HEK293 (cell line): ENCODE measurements around the gene KLHDC7B.

Experiments
- AEBP2 ChIP-seq: fragments of 450-650 bp; formaldehyde crosslinking; IDR thresholded peaks from 2 replicates; pipeline ENCODE4 v1.5.1; 2016; ENCODE audit warnings: missing biosample characterization, missing genetic modification characterization, borderline replicate concordance
- ATF2 ChIP-seq: fragments of 450-650 bp; formaldehyde crosslinking; IDR thresholded peaks from 2 replicates; pipeline ENCODE4 v1.5.1; 2016; ENCODE audit warnings: missing biosample characterization, missing genetic modification characterization, low read depth
- GLI2 ChIP-seq: fragments of 450-650 bp; formaldehyde crosslinking; IDR thresholded peaks from 2 replicates; pipeline ENCODE4; 2017; ENCODE audit warnings: missing biosample characterization, missing genetic modification characterization, low read depth, borderline replicate concordance
- HOXA7 ChIP-seq: sonication (generic); formaldehyde crosslinking; IDR thresholded peaks from 2 replicates; pipeline ENCODE4 v1.8.1; 2022; ENCODE audit warnings: missing genetic modification reagents, borderline replicate concordance
- HOXD13 ChIP-seq: sonication (generic); formaldehyde crosslinking; IDR thresholded peaks from 2 replicates; pipeline ENCODE4 v1.8.0; 2022; ENCODE audit warnings: missing genetic modification reagents, borderline replicate concordance
- KLF16 ChIP-seq: fragments of 450-650 bp; formaldehyde crosslinking; IDR thresholded peaks from 2 replicates; pipeline ENCODE4 v1.5.1; 2017; ENCODE audit warnings: missing biosample characterization, missing genetic modification characterization
- PRDM10 ChIP-seq: fragments of 450-650 bp; formaldehyde crosslinking; IDR thresholded peaks from 2 replicates; pipeline ENCODE4 v1.5.1; 2016; ENCODE audit warnings: missing biosample characterization, missing genetic modification characterization
- SETDB1 ChIP-seq: IDR thresholded peaks from one replicate; pipeline ENCODE4 v1.6.1; 2017; ENCODE audit warnings: mild to moderate bottlenecking, low read length, moderate library complexity, mixed read lengths; ENCODE audit not compliant: insufficient read length
- ZFP41 ChIP-seq: fragments of 450-650 bp; formaldehyde crosslinking; IDR thresholded peaks from 2 replicates; pipeline ENCODE4 v1.5.1; 2016; ENCODE audit warnings: missing biosample characterization, missing genetic modification characterization, borderline replicate concordance
- ZNF114 ChIP-seq: fragments of 450-650 bp; formaldehyde crosslinking; IDR thresholded peaks from 2 replicates; pipeline ENCODE4 v1.5.0; 2017; ENCODE audit warnings: missing biosample characterization, missing genetic modification characterization
- ZNF16 ChIP-seq: fragments of 450-650 bp; formaldehyde crosslinking; IDR thresholded peaks from 2 replicates; pipeline ENCODE4 v1.5.1; 2016; ENCODE audit warnings: low read depth, missing biosample characterization, missing genetic modification characterization
- ZNF19 ChIP-seq: fragments of 450-650 bp; formaldehyde crosslinking; IDR thresholded peaks from 2 replicates; pipeline ENCODE4; 2016; ENCODE audit warnings: missing biosample characterization, missing genetic modification characterization, low read depth
- ZNF211 ChIP-seq: fragments of 450-650 bp; formaldehyde crosslinking; IDR thresholded peaks from 2 replicates; pipeline ENCODE4 v1.5.1; 2016; ENCODE audit warnings: low read depth, missing biosample characterization, missing genetic modification characterization
- ZNF366 ChIP-seq: fragments of 450-650 bp; formaldehyde crosslinking; conservative IDR thresholded peaks from 2 replicates; pipeline ENCODE4 v1.5.1; 2016; ENCODE audit warnings: missing biosample characterization, missing genetic modification characterization
- ZNF394 ChIP-seq: fragments of 450-650 bp; formaldehyde crosslinking; IDR thresholded peaks from 2 replicates; pipeline ENCODE4 v1.5.1; 2016; ENCODE audit warnings: missing biosample characterization, missing genetic modification characterization, mild to moderate bottlenecking, moderate library complexity, borderline replicate concordance
- ZNF404 ChIP-seq: fragments of 450-650 bp; formaldehyde crosslinking; IDR thresholded peaks from 2 replicates; pipeline ENCODE4 v1.5.1; 2017; ENCODE audit warnings: missing biosample characterization, missing genetic modification characterization
- ZNF555 ChIP-seq: fragments of 450-650 bp; formaldehyde crosslinking; conservative IDR thresholded peaks from 2 replicates; pipeline ENCODE4 v1.5.1; 2017; ENCODE audit warnings: missing biosample characterization, mild to moderate bottlenecking, missing genetic modification characterization, inconsistent platforms
- ZNF596 ChIP-seq: fragments of 450-650 bp; IDR thresholded peaks from 2 replicates; pipeline ENCODE4 v1.5.0; 2018; ENCODE audit warnings: missing biosample characterization, mild to moderate bottlenecking, missing genetic modification characterization, moderate library complexity
- ZNF626 ChIP-seq: fragments of 450-650 bp; sonication (Bioruptor Pico); formaldehyde crosslinking; IDR thresholded peaks from 2 replicates; pipeline ENCODE4 v1.5.1; 2018; ENCODE audit warnings: missing biosample characterization, missing genetic modification characterization, inconsistent platforms
- ZNF645 ChIP-seq: fragments of 450-650 bp; formaldehyde crosslinking; IDR thresholded peaks from 2 replicates; pipeline ENCODE4; 2016; ENCODE audit warnings: missing biosample characterization, missing genetic modification characterization
- ZNF670 ChIP-seq: fragments of 450-650 bp; formaldehyde crosslinking; IDR thresholded peaks from 2 replicates; pipeline ENCODE4 v1.5.1; 2016; ENCODE audit warnings: missing biosample characterization, missing genetic modification characterization, low read depth
- ZNF768 ChIP-seq: fragments of 450-650 bp; formaldehyde crosslinking; IDR thresholded peaks from 2 replicates; pipeline ENCODE4 v1.5.1; 2018; ENCODE audit warnings: missing biosample characterization, mild to moderate bottlenecking, missing genetic modification characterization
- ZNF791 ChIP-seq: fragments of 450-650 bp; formaldehyde crosslinking; IDR thresholded peaks from 2 replicates; pipeline ENCODE4 v1.5.1; 2016; ENCODE audit warnings: missing biosample characterization, missing genetic modification characterization
- ZSCAN16 ChIP-seq: fragments of 450-650 bp; formaldehyde crosslinking; IDR thresholded peaks from 2 replicates; pipeline ENCODE4 v1.5.1; 2016; ENCODE audit warnings: missing biosample characterization, missing genetic modification characterization
- ZSCAN5A ChIP-seq: fragments of 450-650 bp; formaldehyde crosslinking; IDR thresholded peaks from 2 replicates; pipeline ENCODE4 v1.5.1; 2016; ENCODE audit warnings: missing biosample characterization, missing genetic modification characterization
- TF ChIP-seq, protein P1 (sequence below): fragments of 450-650 bp; formaldehyde crosslinking; IDR thresholded peaks from 2 replicates; pipeline ENCODE4 v1.5.1; 2016; ENCODE audit warnings: missing biosample characterization, missing genetic modification characterization

KLHDC7B gene

GRCh38 chr22:50507991-50508884 is 37.5 kb upstream of the KLHDC7B start, which contains the start of gene NCAPH2 (continued):
- no peak for TF ChIP-seq ZSCAN16 (tag by site-specific recombination)
- TF ChIP-seq ZFP41 (tag by site-specific recombination), result no peak
- TF ChIP-seq ZNF404 (tag by site-specific recombination), result no peak
- TF ChIP-seq ZNF16 (tag by site-specific recombination), result no peak
- TF ChIP-seq ZNF211 (tag by site-specific recombination), result no peak
- no peak for TF ChIP-seq HOXD13 (CRISPR knock-in tag)
- no peak for TF ChIP-seq ZNF19
- TF ChIP-seq ZNF768 (tag by site-specific recombination), result no peak
- TF ChIP-seq ZNF626, result no peak
- TF ChIP-seq ZNF366, result no peak
- peak; percentile 98 for TF ChIP-seq KLF16 (tag by site-specific recombination)
- no peak for TF ChIP-seq SETDB1
- TF ChIP-seq, protein P1, sequence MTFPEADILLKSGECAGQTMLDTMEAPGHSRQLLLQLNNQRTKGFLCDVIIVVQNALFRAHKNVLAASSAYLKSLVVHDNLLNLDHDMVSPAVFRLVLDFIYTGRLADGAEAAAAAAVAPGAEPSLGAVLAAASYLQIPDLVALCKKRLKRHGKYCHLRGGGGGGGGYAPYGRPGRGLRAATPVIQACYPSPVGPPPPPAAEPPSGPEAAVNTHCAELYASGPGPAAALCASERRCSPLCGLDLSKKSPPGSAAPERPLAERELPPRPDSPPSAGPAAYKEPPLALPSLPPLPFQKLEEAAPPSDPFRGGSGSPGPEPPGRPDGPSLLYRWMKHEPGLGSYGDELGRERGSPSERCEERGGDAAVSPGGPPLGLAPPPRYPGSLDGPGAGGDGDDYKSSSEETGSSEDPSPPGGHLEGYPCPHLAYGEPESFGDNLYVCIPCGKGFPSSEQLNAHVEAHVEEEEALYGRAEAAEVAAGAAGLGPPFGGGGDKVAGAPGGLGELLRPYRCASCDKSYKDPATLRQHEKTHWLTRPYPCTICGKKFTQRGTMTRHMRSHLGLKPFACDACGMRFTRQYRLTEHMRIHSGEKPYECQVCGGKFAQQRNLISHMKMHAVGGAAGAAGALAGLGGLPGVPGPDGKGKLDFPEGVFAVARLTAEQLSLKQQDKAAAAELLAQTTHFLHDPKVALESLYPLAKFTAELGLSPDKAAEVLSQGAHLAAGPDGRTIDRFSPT (tag by site-specific recombination), result peak; percentile 96
- TF ChIP-seq ATF2 (tag by site-specific recombination), result peak; percentile 96
- no peak for TF ChIP-seq AEBP2 (tag by site-specific recombination)
- no peak for TF ChIP-seq ZNF555 (tag by site-specific recombination)
- TF ChIP-seq ZNF670 (tag by site-specific recombination), result no peak
- TF ChIP-seq ZNF114, result no peak
- peak; percentile 54; the same call in 1 of the 2 replicates for TF ChIP-seq ZNF394
- TF ChIP-seq GLI2 (tag by site-specific recombination), result no peak
- TF ChIP-seq ZNF645 (tag by site-specific recombination), result no peak
- no peak for TF ChIP-seq ZNF791 (tag by site-specific recombination)
- 0 out of 2 replicates have a peak, but pooled peaks have one; percentile 31 for TF ChIP-seq PRDM10 (tag by site-specific recombination)
- TF ChIP-seq HOXA7 (CRISPR knock-in tag), result no peak
- no peak for TF ChIP-seq ZNF596 (tag by site-specific recombination)
- peak; percentile 56; the same call in 1 of the 2 replicates for TF ChIP-seq ZSCAN5A (tag by site-specific recombination)
